Activated B cell treated with CpG ODN at 0.5 μM for 24 hours (primary cell): Measurements from ENCODE around the gene LMTK2. TPM values are rescaled to one million over a fixed set of nuclear protein-coding genes. Genes with fewer than 3 reads are reported as not detected.

Experiments used
- ATAC-seq: fragments of 200-7000 bp; cut with Tn5 transposase; one replicate; pipeline ENCODE4 v1.10.0; 2021; ENCODE audit warnings: low read depth, mild to moderate bottlenecking, moderate library complexity
- CTCF ChIA-PET: fragments of 350-600 bp; sonication (Branson Sonifier 250); formaldehyde crosslinking; loops from one replicate; lab custom pipeline; 2021; ENCODE audit warnings: antibody characterized with exemption; lab: Charles Lee
- POLR2A ChIA-PET: fragments of 350-600 bp; sonication (Branson Sonifier 250); formaldehyde crosslinking; loops from one replicate; lab custom pipeline; 2021; ENCODE audit warnings: antibody characterized with exemption; lab: Charles Lee
- DNase-seq: peaks from one replicate; pipeline ENCODE4 v3.0.0; 2022
- H3K27ac Mint-ChIP-seq: one replicate; pipeline ENCODE4 v1.8.0; 2020; ENCODE audit warnings: mixed read lengths
- H3K27me3 Mint-ChIP-seq: one replicate; pipeline ENCODE4 v1.8.0; 2021; ENCODE audit warnings: mixed read lengths
- H3K36me3 Mint-ChIP-seq: one replicate; pipeline ENCODE4 v1.8.0; 2021; ENCODE audit warnings: low read depth, mixed read lengths
- H3K4me1 Mint-ChIP-seq: one replicate; pipeline ENCODE4 v1.8.0; 2021; ENCODE audit warnings: mixed read lengths
- H3K4me3 Mint-ChIP-seq: one replicate; pipeline ENCODE4 v1.8.0; 2020; ENCODE audit warnings: mild to moderate bottlenecking, mixed read lengths
- H3K9me3 Mint-ChIP-seq: one replicate; pipeline ENCODE4 v1.8.0; 2020; ENCODE audit warnings: mixed read lengths
- CTCF ChIP-seq: fragments of 200-600 bp; IDR thresholded peaks from one replicate; pipeline ENCODE4 v1.8.0; 2022; ENCODE audit warnings: antibody characterized with exemption, mild to moderate bottlenecking
- intact Hi-C: fragments of 100-400 bp; cut with micrococcal nuclease; formaldehyde crosslinking; loops from one replicate; pipeline ENCODE4 v1.15.1; 2024
- total RNA-seq: library from RNA; stranded (reverse); gene quantifications from 2 replicates; pipeline ENCODE4 v1.2.3, GENCODE V29; 2022

LMTK2 gene
- total RNA-seq, 1 donor from 2014 or later = 9.6 TPM

- peaks cover 59% of the 10 kb centered on the region for H3K4me1 Mint-ChIP-seq
- H3K36me3 Mint-ChIP-seq = peaks cover 22% of the 10 kb centered on the region
- H3K27me3 Mint-ChIP-seq = peaks cover 33% of the 10 kb centered on the region
- peak overlapping the region; percentile 5 for H3K4me3 Mint-ChIP-seq
- intact Hi-C loops = no loop called here
- no peak for DNase-seq
- POLR2A ChIA-PET = no interaction called here
- TF ChIP-seq CTCF = no peak
- H3K9me3 Mint-ChIP-seq = no peaks in the 10 kb centered on the region
- H3K27ac Mint-ChIP-seq = peak overlapping the region; percentile 4
- CTCF ChIA-PET = no interaction called here
- no peak for ATAC-seq
Measured at GRCh38 chr7:98137134-98137825, 30.6 kb downstream of the LMTK2 start.

GRCh38 chr7:98137826-98138151, 31.1 kb downstream of the LMTK2 start:
- ATAC-seq = peak; percentile 72
- Mint-ChIP-seq H3K4me3 (peak overlapping the region; percentile 5), H3K36me3 (peaks cover 27% of the 10 kb centered on the region), H3K27ac (peak overlapping the region; percentile 4), H3K9me3 (no peaks in the 10 kb centered on the region), H3K27me3 (peaks cover 34% of the 10 kb centered on the region), H3K4me1 (peaks cover 54% of the 10 kb centered on the region)
- CTCF ChIA-PET = no interaction called here
- intact Hi-C loops = no loop called here
- no peak for DNase-seq
- POLR2A ChIA-PET = no interaction called here
- no peak for TF ChIP-seq CTCF

GRCh38 chr7:98138672-98139071, 32.0 kb downstream of the LMTK2 start:
- Mint-ChIP-seq H3K27me3 (peaks cover 40% of the 10 kb centered on the region), H3K27ac (no peak overlapping the region), H3K4me3 (no peak overlapping the region), H3K4me1 (peaks cover 45% of the 10 kb centered on the region), H3K9me3 (no peaks in the 10 kb centered on the region), H3K36me3 (peaks cover 36% of the 10 kb centered on the region)
- no peak for TF ChIP-seq CTCF
- DNase-seq (no peak), ATAC-seq (no peak)
- CTCF ChIA-PET = no interaction called here
- POLR2A ChIA-PET = interaction anchor here (1.0 kb wide), 1 partner anchor 64 kb away, joined by 3 read pairs; no protein-coding TSS in a partner anchor
- intact Hi-C loops = loop anchor here (1.0 kb wide), 1 partner anchor 114 kb away; the partner anchor contains the start of gene TECPR1

- H3K27ac Mint-ChIP-seq = no peak overlapping the region
- intact Hi-C loops = no loop called here
- ATAC-seq (no peak), DNase-seq (no peak)
- peaks cover 5% of the 10 kb centered on the region for H3K9me3 Mint-ChIP-seq
- H3K4me3 Mint-ChIP-seq = no peak overlapping the region
- H3K27me3 Mint-ChIP-seq = peaks cover 25% of the 10 kb centered on the region
- TF ChIP-seq CTCF = no peak
- H3K36me3 Mint-ChIP-seq = peaks cover 58% of the 10 kb centered on the region
- H3K4me1 Mint-ChIP-seq = peaks cover 12% of the 10 kb centered on the region
- ChIA-PET CTCF (interaction anchor here (0.8 to 0.9 kb wide), 2 partner anchors 24 to 26 kb away, joined by 3 to 4 read pairs; no protein-coding TSS in a partner anchor), POLR2A (no interaction called here)
Measured at GRCh38 chr7:98142658-98143057, 36.0 kb downstream of the LMTK2 start.

GRCh38 chr7:98148607-98149006, 41.9 kb downstream of the LMTK2 start:
- Mint-ChIP-seq H3K36me3 (peaks cover 61% of the 10 kb centered on the region), H3K4me1 (no peaks in the 10 kb centered on the region), H3K4me3 (no peak overlapping the region), H3K27me3 (peaks cover under 1% of the 10 kb centered on the region), H3K9me3 (peaks cover 5% of the 10 kb centered on the region), H3K27ac (no peak overlapping the region)
- no peak for TF ChIP-seq CTCF
- intact Hi-C loops = no loop called here
- no peak for DNase-seq
- no peak for ATAC-seq
- ChIA-PET POLR2A (no interaction called here), CTCF (no interaction called here)
